ENCODE results near the gene SNX8. TPM values are rescaled to one million over a fixed set of nuclear protein-coding genes. Genes with fewer than 3 reads are reported as not detected.
A peak's percentile ranks its signal among the peaks of the same experiment; 100 is the strongest.
"Not testable (repeated sequence)": the region's sequence is repeated elsewhere in the genome, so short reads cannot be mapped to it uniquely, and the experiment has no call there.

The SNX8 gene
- total RNA-seq, 2 donors from 2014 or later, result 10.7 to 29.2 TPM

GRCh38 chr7:2350861-2351260 lies 36.6 kb upstream of the SNX8 start:
- Histone ChIP-seq H3K27me3 (replicated peaks; ENCODE audit: insufficient read depth) (no peaks in the 10 kb centered on the region), H3K9me3 (no peaks in the 10 kb centered on the region), H3K4me3 (no peak overlapping the region), H3K27ac (no peak overlapping the region), H3K36me3 (no peaks in the 10 kb centered on the region), H3K4me1 (replicated peaks) (peaks cover 5% of the 10 kb centered on the region)
- TF ChIP-seq POLR2A (IDR thresholded peaks at IDR 0.05), result no peak
- intact Hi-C loops (cut with DNase I), result loop anchor here (5.0 to 10.0 kb wide), 2 partner anchors 51 to 776 kb away; partner anchors contain the start of genes CHST12 and PSMG3
- DNase-seq (ENCODE audit: low spot score), result no peak
- WGBS, result 90% methylated on average over 12 of the region's 12 CpGs

- no peak for DNase-seq (ENCODE audit: low spot score)
- H3K4me3 ChIP-seq, result no peak overlapping the region
- no peak for TF ChIP-seq POLR2A (IDR thresholded peaks at IDR 0.05)
- TF ChIP-seq POLR2AphosphoS5 (IDR thresholded peaks at IDR 0.05), result no peak
- no peak for TF ChIP-seq CTCF (IDR thresholded peaks at IDR 0.05)
- intact Hi-C loops (cut with DNase I), result loop anchor here (5.0 to 10.0 kb wide), 2 partner anchors 52 to 775 kb away; partner anchors contain the start of genes CHST12 and PSMG3
- peaks cover 5% of the 10 kb centered on the region for H3K4me1 ChIP-seq (replicated peaks)
- no peaks in the 10 kb centered on the region for H3K9me3 ChIP-seq
- H3K27me3 ChIP-seq (replicated peaks; ENCODE audit: insufficient read depth), result no peaks in the 10 kb centered on the region
- no peaks in the 10 kb centered on the region for H3K36me3 ChIP-seq
- H3K27ac ChIP-seq, result no peak overlapping the region
- 86% methylated on average over 9 of the region's 9 CpGs for WGBS
Observed at GRCh38 chr7:2350055-2350454, 35.8 kb upstream of the SNX8 start.

GRCh38 chr7:2347351-2348063 lies 33.3 kb upstream of the SNX8 start:
- H3K4me3 ChIP-seq; H3K4me1 ChIP-seq (replicated peaks); DNase-seq (ENCODE audit: low spot score); H3K9me3 ChIP-seq; H3K27me3 ChIP-seq (replicated peaks; ENCODE audit: insufficient read depth); H3K36me3 ChIP-seq: not testable (repeated sequence)
- intact Hi-C loops (cut with DNase I), result loop anchor here (5.0 to 10.0 kb wide), 2 partner anchors 100 to 683 kb away; no protein-coding TSS in a partner anchor
- peak overlapping the region in 1 of 2 donors; percentile 30 for H3K27ac ChIP-seq
- 83% methylated on average over 15 of the region's 15 CpGs for WGBS

GRCh38 chr7:2336626-2337299 lies 22.5 kb upstream of the SNX8 start:
- Histone ChIP-seq H3K4me1 (replicated peaks) (no peaks in the 10 kb centered on the region), H3K36me3 (no peaks in the 10 kb centered on the region), H3K27ac (no peak overlapping the region), H3K4me3 (no peak overlapping the region), H3K9me3 (no peaks in the 10 kb centered on the region), H3K27me3 (replicated peaks; ENCODE audit: insufficient read depth) (no peaks in the 10 kb centered on the region)
- intact Hi-C loops (cut with DNase I), result no loop called here
- DNase-seq (ENCODE audit: low spot score), result no peak
- 91% methylated on average over 20 of the region's 20 CpGs for WGBS
- TF ChIP-seq POLR2A (IDR thresholded peaks at IDR 0.05) (no peak), POLR2AphosphoS5 (IDR thresholded peaks at IDR 0.05) (no peak), CTCF (IDR thresholded peaks at IDR 0.05) (no peak)

GRCh38 chr7:2332606-2333231 lies 18.5 kb upstream of the SNX8 start:
- DNase-seq (ENCODE audit: low spot score); H3K27ac ChIP-seq; H3K4me3 ChIP-seq; H3K4me1 ChIP-seq (replicated peaks); intact Hi-C loops (cut with DNase I); H3K36me3 ChIP-seq; H3K27me3 ChIP-seq (replicated peaks; ENCODE audit: insufficient read depth); H3K9me3 ChIP-seq: not testable (repeated sequence)
- 94% methylated on average over 4 of the region's 4 CpGs for WGBS

GRCh38 chr7:2331707-2332106 lies 17.5 kb upstream of the SNX8 start:
- DNase-seq (ENCODE audit: low spot score), result no peak
- H3K4me3 ChIP-seq, result no peak overlapping the region
- intact Hi-C loops (cut with DNase I), result no loop called here
- H3K36me3 ChIP-seq, result no peaks in the 10 kb centered on the region
- no peaks in the 10 kb centered on the region for H3K4me1 ChIP-seq (replicated peaks)
- TF ChIP-seq POLR2AphosphoS5 (IDR thresholded peaks at IDR 0.05) (no peak), CTCF (IDR thresholded peaks at IDR 0.05) (no peak), POLR2A (IDR thresholded peaks at IDR 0.05) (no peak)
- no peak overlapping the region for H3K27ac ChIP-seq
- no peaks in the 10 kb centered on the region for H3K27me3 ChIP-seq (replicated peaks; ENCODE audit: insufficient read depth)
- H3K9me3 ChIP-seq, result no peaks in the 10 kb centered on the region
- 86% methylated on average over 6 of the region's 6 CpGs for WGBS

Data from prostate gland (tissue), 2 donors.